Measurements from ENCODE around the gene HECTD3. TPM values are rescaled to one million over a fixed set of nuclear protein-coding genes. Genes with fewer than 3 reads are reported as not detected.
A peak's percentile ranks its signal among the peaks of the same experiment; 100 is the strongest.

HECTD3 gene
- total and polyA plus RNA-seq, 2 of the 4 experiments (the other 2 are of a cell fraction): 12.2 to 39.5 TPM

DNA sequence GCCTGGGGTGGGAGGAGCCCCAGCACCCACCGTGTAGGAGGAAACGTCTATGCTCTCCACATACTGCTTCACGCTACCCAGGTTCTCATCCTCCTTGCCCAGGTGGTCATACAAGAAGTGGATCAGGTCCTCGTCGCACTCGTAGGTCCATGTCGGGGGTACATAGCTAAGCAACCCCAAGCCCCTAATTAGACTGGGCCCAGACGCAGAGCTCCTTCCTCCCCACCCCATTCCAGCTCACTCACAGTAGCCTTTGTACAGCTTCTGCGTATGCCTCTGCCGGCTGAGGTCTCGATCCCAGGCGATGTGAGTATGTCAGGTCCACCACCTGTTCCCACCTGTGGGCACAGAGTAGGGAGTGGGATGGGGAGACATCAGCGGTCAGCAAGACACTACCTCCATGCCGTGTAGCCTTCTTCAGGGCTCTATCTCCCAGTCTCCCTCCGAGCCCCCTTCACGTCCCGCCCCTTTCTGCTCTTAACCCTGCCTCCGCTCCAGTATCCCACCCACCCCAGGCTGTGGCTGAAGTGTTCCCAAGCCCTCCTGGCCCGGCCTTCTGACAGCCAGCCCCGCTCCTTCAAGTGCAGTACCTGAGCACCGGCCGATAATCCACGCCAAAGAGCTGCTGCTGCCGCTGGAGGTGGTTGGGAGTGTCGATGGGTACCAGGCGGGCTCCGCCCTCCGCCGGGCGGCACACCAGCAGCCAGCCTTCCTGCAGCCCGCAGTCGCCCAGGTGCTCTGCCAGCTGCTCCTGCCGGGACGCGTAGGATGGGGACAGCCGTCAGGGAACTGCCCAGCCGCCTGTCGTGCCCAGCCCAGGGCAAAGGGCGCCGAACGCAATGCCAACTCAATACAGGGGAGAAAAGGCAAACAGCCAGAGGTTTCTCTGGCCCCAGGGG lies 919 bp downstream of the HECTD3 start:
- Histone ChIP-seq H3K36me3 (ENCODE audit: control insufficient read depth, insufficient read depth, low read length) (peaks cover 48% of the 10 kb centered on the region), H3K9me1 (ENCODE audit: insufficient read depth, low read length) (peaks cover 13% of the 10 kb centered on the region), H4K5ac (ENCODE audit: low read depth, low read length) (no peak overlapping the region), H2BK120ac (ENCODE audit: low read depth, low read length) (no peak overlapping the region), H4K8ac (ENCODE audit: low read depth in 2 of 2, low read length in 2 of 2) (no peak overlapping the region), H2BK5ac (ENCODE audit: low read depth, low read length, poor library complexity, severe bottlenecking) (no peak overlapping the region), H3K18ac (ENCODE audit: low read depth, low read length) (no peak overlapping the region), H4K20me1 (ENCODE audit: insufficient read depth, low read length) (peaks cover 9% of the 10 kb centered on the region; the same call in 1 of the 2 replicates), H2AK9ac (replicated peaks; ENCODE audit: low read depth, low read length, poor library complexity) (peak overlapping the region; percentile 48), H3K9me3 (ENCODE audit: control insufficient read depth, insufficient read depth, low read length) (no peaks in the 10 kb centered on the region), H3K27ac (ENCODE audit: insufficient read depth, low read length) (peak overlapping the region; percentile 12; the same call in 1 of the 2 replicates), H3K23ac (ENCODE audit: low read depth, low read length) (peak overlapping the region; percentile 20; the same call in 1 of the 2 replicates), H2AFZ (replicated peaks; ENCODE audit: low read length, poor library complexity) (peak overlapping the region; percentile 85), H3K9ac (ENCODE audit: low read depth, low read length) (peak overlapping the region; percentile 64), H3K4me2 (ENCODE audit: low read depth, low read length) (peak overlapping the region; percentile 87), H2BK15ac (ENCODE audit: low read depth, low read length) (no peak overlapping the region), H3K79me1 (ENCODE audit: low read depth in 1 of 2, low read length in 2 of 2) (peaks cover 25 to 62% of the 10 kb centered on the region in 2 experiments), H3K4ac (ENCODE audit: low read depth, low read length) (no peak overlapping the region), H2AK5ac (ENCODE audit: low read depth, low read length) (peak overlapping the region; percentile 74), H3K56ac (ENCODE audit: extremely low read depth, insufficient read depth, low read length) (peak overlapping the region; percentile 35; the same call in 1 of the 2 replicates), H3K4me3 (ENCODE audit: insufficient read depth, low read depth, low read length) (peak overlapping the region; percentile 82), H3K27me3 (ENCODE audit: control insufficient read depth, insufficient read depth, low read length) (no peaks in the 10 kb centered on the region), H3K14ac (replicated peaks; ENCODE audit: low read depth, low read length) (0 out of 2 replicates have a peak overlapping the region, but pooled peaks have one; percentile 60), H3K4me1 (ENCODE audit: control insufficient read depth, insufficient read depth, low read length) (peaks cover 12% of the 10 kb centered on the region), H4K91ac (ENCODE audit: insufficient read depth, low read depth, low read length) (no peak overlapping the region), H2BK20ac (ENCODE audit: low read depth, low read length) (no peak overlapping the region)
- DNase-seq (no peak), ATAC-seq (ENCODE audit: low read depth) (no peak)
- ChIA-PET CTCF (interaction anchor here (1.4 to 2.2 kb wide), 2 partner anchors 210 to 217 kb away, joined by 4 to 7 read pairs; partner anchors contain the start of gene PLK3), POLR2A (ENCODE audit: unreplicated experiment) (interaction anchor here (0.8 to 1.9 kb wide), 2 partner anchors 293 to 351 kb away, joined by 6 to 8 read pairs; no protein-coding TSS in a partner anchor)
- intact Hi-C loops (cut with micrococcal nuclease): loop anchor here (5.0 kb wide), 4 partner anchors 218 to 562 kb away; partner anchors contain the start of genes MUTYH, RNU5D-1 and TOE1
- in situ Hi-C loops (cut with MboI; ENCODE audit: low sequenced_read_pairs): loop anchor here (5.0 kb wide), 3 partner anchors 292 to 557 kb away; partner anchors contain the start of gene TESK2
- dilution Hi-C loops (cut with HindIII; ENCODE audit: low sequenced_read_pairs, unreplicated experiment): no loop called here
- TF ChIP-seq, protein P1, sequence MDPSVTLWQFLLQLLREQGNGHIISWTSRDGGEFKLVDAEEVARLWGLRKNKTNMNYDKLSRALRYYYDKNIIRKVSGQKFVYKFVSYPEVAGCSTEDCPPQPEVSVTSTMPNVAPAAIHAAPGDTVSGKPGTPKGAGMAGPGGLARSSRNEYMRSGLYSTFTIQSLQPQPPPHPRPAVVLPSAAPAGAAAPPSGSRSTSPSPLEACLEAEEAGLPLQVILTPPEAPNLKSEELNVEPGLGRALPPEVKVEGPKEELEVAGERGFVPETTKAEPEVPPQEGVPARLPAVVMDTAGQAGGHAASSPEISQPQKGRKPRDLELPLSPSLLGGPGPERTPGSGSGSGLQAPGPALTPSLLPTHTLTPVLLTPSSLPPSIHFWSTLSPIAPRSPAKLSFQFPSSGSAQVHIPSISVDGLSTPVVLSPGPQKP (IDR thresholded peaks at IDR 0.05; ENCODE audit: borderline replicate concordance, low read depth, low read length): no peak
- TF ChIP-seq RAD21 (IDR thresholded peaks at IDR 0.05; ENCODE audit: low read length): 0 out of 2 replicates have a peak, but pooled peaks have one; percentile 2
- BruUV-seq (replicated peaks): no TSS peak
- WGBS, 2 experiments (ENCODE audit: extremely low coverage in 2 of 2, insufficient read length in 1 of 2): 25% methylated on average over 21 of the region's 41 CpGs; no CpG with 5 or more reads in 1 of the 2 experiments

Data from IMR-90 (cell line).